HG03280 (cell line): ENCODE measurements around the gene PRSS3.
A peak's percentile ranks its signal among the peaks of the same experiment; 100 is the strongest.
"Not testable (repeated sequence)": the region's sequence is repeated elsewhere in the genome, so short reads cannot be mapped to it uniquely, and the experiment has no call there.

Experiments
- ATAC-seq: cut with Tn5 transposase; IDR thresholded peaks from one replicate; pipeline ENCODE4 v1.9.1; 2021; ENCODE audit warnings: mild to moderate bottlenecking, moderate library complexity; ENCODE audit not compliant: unreplicated experiment

The PRSS3 gene

DNA sequence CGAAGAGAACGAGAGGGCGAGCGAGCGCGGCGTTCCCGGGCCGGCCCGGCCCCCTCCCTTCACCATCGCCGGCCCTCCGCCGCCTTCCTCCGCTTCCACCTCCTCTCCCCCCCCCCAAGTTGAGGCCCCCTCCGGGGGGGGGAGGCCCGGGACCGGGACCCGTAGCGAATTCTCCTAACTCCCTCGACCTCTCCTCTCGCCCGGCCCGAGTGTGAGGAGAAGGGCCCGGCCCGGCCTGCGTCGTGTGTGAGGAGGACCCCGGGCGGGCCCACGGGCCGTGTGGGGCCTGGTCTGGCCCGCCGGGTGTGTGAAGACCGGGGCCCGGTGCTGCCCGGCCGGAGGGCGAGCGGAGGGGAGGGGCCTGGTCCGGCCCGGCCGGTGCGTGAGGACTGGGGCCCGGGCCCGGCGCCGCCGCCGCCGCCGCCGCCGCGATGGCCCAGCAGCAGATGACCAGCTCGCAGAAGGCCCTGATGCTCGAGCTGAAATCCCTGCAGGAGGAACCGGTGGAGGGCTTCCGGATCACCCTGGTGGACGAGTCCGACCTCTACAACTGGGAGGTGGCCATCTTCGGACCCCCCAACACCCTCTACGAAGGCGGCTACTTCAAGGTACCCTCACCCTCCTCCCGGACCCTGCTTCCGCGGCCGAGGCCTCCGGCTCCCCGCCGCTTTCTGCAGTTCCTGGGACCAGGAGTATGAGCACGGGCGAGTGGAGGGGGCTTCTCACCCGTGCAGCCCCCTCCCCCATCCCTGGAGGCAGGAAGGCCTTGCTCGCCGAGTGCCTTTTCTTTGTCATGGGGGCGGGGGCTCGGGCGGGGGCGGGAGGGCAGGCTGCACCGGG lies 22.2 kb downstream of the PRSS3 start:
- peak; percentile 19 for ATAC-seq

- no peak for ATAC-seq
These were observed 22.9 kb downstream of the PRSS3 start for GRCh38 chr9:33818167-33818846.

- ATAC-seq, result no peak
These were observed 23.6 kb downstream of the PRSS3 start for GRCh38 chr9:33818847-33819500.

GRCh38 chr9:33820231-33820745 lies 24.9 kb downstream of the PRSS3 start:
- no peak for ATAC-seq

GRCh38 chr9:33823801-33824200 lies 28.4 kb downstream of the PRSS3 start:
- ATAC-seq, result no peak

DNA sequence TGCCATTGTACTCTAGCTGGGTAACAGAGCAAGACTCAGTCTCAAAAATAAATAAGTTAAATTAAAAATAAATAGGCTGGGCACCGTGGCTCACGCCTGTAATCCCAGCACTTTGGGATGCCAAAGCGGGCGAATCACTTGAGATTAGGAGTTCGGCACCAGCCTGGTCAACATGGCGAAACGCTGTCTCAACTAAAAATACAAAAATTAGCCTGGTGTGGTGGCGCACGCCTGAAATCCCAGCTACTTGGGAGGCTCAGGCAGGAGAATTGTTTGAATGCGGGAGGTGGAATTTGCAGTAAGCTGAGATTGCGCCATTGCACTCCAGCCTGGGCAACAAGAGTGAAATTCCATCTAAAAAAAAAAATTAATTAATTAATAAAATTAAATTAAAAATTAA lies 31.9 kb downstream of the PRSS3 start:
- ATAC-seq, result not testable (repeated sequence)

DNA sequence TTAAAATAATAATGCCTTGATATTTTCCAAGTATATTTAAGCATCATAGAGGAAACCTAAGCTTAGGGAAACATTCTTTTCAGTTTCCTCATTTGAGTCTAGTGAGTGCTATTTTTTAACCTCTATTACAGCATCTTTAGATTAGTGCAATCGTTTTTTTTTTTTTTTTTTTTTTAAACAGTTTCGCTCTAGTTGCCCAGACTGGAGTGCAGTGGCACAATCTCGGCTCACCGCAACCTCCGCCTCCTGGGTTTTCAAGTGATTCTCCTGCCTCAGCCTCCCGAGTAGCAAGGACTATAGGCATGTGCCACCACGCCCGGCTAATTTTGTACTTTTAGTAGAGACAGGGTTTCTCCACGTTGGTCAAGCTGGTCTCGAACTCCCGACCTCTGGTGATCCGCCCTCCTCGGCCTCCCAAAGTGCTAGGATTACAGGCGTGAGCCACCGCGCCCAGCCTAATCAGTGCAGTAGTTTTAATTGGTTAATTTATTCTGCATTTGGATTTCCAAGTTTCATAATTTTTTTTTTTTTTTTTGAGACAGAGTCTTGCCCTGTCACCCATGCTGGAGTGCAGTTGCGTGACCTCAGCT lies 34.4 kb downstream of the PRSS3 start:
- not testable (repeated sequence) for ATAC-seq

DNA sequence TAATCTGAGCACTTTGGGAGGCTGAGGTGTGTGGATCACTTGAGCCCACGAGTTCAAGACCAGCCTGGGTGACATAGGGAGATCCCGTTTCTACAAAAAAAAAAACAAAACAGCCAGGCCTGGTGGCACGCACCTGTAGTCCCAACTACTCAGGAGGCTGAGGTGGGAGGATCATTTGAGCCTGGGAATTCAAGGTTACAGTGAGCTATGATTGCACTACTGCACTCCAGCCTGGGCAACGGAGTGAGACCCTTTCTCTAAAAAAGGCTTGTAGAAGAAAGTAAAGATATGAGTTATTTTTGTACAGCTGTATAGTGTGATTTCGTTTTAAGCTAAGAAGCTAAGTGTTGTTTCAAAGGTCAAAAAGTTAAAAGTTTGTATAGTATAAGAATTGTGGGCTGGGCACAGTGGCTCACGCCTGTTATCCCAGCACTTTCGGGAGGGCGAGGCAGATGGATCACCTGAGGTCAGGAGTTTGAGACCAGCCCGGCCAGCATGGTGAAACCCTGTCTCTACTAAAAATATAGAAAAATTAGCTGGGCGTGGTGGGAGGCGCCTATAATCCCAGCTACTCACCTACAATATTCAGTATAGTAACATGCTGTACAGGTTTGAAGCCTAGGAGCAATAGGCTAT lies 40.4 kb downstream of the PRSS3 start:
- ATAC-seq, result no peak

GRCh38 chr9:33836261-33836660 lies 40.9 kb downstream of the PRSS3 start:
- not testable (repeated sequence) for ATAC-seq

- no peak for ATAC-seq
These were observed 41.8 kb downstream of the PRSS3 start for GRCh38 chr9:33837138-33837537.

DNA sequence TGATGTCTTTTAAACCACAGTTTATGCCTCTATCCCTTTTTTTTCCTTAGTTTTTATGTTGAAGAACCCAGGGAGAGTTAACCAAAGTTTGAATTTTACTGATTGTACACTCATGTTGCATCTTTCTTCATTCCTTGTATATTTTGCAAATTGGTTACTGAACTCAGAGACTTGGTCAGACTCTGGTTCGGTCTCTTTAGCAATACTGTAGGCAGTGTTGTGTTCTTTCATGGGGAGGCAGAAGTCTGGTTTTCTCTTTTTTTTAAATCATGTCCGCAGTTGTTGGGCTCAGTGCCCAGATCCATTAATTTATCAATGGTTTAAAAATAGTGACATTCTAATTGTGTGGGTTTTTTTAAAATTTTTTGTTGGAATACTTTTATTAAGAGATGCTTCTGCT lies 45.0 kb downstream of the PRSS3 start:
- no peak for ATAC-seq

DNA sequence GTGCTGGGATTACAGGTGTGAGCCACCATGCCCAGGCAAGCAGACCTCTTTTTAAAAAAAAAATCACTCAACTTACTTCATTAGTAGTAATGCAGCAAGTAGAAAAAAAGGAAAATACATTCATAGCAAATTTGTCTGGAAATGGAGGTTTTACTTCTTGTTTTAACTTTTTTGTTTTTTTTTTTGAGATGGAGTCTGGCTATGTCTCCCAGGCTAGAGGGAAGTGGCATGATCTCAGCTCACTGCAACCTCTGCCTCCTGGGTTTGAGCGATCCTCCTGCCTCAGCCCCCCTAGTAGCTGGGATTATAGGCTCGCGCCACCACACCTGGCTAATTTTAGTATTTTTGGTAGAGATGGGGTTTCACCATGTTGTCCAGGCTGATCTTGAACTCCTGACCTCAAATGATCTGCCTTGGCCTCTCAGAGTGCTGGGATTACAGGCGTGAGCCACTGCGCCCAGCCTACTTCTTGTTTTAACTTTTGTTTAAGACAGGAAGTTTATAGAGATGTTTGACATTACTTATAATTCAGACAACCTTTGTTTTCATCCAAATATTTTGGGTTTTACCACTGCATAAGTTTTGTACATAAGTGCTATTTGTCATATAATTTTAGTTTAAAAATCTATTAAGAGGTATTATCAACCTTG lies 48.1 kb downstream of the PRSS3 start:
- ATAC-seq, result no peak

- no peak for ATAC-seq
These were observed 50.9 kb downstream of the PRSS3 start for GRCh38 chr9:33846231-33846630.

DNA sequence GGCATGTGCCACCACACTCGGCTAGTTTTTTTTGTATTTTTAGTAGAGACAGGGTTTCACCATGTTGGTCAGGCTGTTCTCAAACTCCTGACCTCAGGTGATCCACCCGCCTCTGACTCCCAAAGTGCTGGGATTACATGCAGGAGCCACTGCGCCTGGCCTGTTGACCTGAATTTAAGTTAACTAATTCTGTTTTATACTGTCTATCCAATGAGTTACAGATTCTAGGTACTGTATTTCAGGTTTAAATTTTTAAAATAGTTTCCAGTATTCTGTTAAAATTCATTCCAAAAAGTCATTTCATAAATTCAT lies 52.5 kb downstream of the PRSS3 start:
- ATAC-seq, result not testable (repeated sequence)
